Cardiac septum (tissue), 1 donor: ENCODE results near the gene CD200R1. TPM values are rescaled to one million over a fixed set of nuclear protein-coding genes. Genes with fewer than 3 reads are reported as not detected.

Source experiments
- DNase-seq: peaks from one replicate; pipeline ENCODE4 v3.0.0-alpha.2; 2020; ENCODE audit warnings: low spot score
- intact Hi-C: fragments of 100-400 bp; cut with DNase I; formaldehyde crosslinking; loops from one replicate; pipeline ENCODE4 v1.14.0; 2022
- total RNA-seq: library from RNA; stranded (reverse); fragmentation: NEBNext Ultra II Directional; extraction: Animal tissue kit (Norgen Biotek cat#: 25700); gene quantifications from one replicate; pipeline ENCODE4 v1.2.1, GENCODE V29; 2021
- donor health status: DM: no; HTN: no; CAD: no.

CD200R1 gene
- total RNA-seq, 1 donor from 2014 or later, result 0.51 TPM

GRCh38 chr3:112904786-112905185 lies 70.1 kb downstream of the CD200R1 start:
- no peak for DNase-seq
- intact Hi-C loops, result no loop called here

GRCh38 chr3:112900113-112900512 lies 74.8 kb downstream of the CD200R1 start:
- intact Hi-C loops, result no loop called here
- no peak for DNase-seq

- DNase-seq, result no peak
- intact Hi-C loops, result no loop called here
Measured at GRCh38 chr3:112897791-112898190, 77.1 kb downstream of the CD200R1 start.

DNA sequence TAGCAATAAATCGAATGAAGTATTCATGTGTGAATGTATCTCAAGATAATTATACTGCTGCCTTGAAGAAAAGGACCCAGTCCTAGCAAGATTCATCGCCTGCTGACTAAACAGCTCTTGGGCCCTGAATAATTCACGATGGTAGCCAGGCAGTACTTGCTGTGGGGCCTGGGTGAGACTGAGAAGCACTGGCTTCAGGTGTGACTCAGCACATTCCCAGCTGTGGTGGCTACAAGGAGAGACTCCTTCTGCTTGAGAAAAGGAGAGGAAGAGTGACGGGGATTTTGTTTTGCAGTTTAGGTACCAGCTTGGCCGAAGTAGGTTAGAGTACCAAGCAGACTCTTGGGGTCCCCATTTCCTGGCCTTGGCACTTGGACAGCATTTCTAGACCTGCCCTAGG lies 80.6 kb downstream of the CD200R1 start:
- no peak for DNase-seq
- intact Hi-C loops, result no loop called here

DNA sequence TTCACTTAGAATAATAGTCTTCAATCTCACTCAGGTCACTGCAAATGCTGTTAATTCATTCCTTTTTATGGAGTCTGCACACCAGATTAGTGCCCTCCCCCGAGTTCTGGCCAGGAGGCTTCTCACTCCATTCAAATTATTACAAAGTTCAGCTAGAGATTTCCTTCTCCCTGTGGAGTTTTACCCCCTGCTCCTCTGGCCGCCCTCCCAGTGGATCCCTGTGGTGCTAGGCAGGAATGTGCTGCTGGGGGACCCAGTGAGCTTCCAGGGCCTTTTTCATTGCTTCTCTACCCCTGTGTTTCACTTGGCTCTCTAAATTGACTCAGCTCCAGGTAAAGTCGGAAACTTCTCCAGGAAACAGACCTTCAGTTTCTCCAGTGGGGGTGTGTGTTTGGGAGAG lies 85.5 kb downstream of the CD200R1 start:
- DNase-seq, result no peak
- intact Hi-C loops, result no loop called here

DNA sequence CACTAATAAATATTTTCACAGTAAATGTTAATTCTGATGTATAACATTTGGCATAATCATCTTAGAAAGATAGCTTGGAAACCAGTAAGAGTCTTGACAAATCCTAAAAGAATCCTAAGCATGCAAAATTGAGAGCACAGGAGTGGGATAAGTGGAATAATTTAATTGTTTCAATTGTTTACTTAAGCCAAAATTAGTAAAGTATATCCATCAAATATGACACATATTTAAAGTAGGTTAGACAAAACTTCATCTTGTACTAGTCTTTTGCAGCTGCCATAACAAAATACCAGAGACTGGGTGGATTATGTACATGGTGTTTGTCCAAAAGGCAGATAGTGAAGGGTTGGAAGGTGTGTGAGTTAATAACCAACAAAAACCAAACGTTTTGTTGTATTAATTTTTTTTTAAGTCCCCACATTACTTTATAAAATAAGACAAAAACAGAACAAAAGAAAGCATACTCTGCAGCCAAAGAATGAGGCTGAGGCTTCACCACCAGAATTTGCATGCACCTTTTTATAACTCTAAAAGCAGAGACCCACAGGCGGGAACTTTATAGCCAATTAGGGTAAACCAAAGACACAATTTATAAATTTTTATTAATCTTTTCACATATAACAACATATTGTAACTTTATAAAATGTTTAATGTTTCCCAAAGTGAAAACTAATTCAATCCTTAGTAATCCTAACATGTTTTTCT lies 86.4 kb downstream of the CD200R1 start:
- DNase-seq, result no peak
- intact Hi-C loops, result no loop called here

- intact Hi-C loops, result no loop called here
Measured at GRCh38 chr3:112884678-112885290, 90.1 kb downstream of the CD200R1 start.

GRCh38 chr3:112881891-112882290 lies 93.0 kb downstream of the CD200R1 start:
- intact Hi-C loops, result no loop called here
- no peak for DNase-seq

More at GRCh38 chr3:112884678-112885290, 90.1 kb downstream of the CD200R1 start:
- DNase-seq, result no peak

- DNase-seq, result no peak
- intact Hi-C loops, result no loop called here
Measured at GRCh38 chr3:112875561-112875960, 99.3 kb downstream of the CD200R1 start.

GRCh38 chr3:112874725-112875124 lies 100.2 kb downstream of the CD200R1 start:
- DNase-seq, result no peak
- intact Hi-C loops, result no loop called here

DNA sequence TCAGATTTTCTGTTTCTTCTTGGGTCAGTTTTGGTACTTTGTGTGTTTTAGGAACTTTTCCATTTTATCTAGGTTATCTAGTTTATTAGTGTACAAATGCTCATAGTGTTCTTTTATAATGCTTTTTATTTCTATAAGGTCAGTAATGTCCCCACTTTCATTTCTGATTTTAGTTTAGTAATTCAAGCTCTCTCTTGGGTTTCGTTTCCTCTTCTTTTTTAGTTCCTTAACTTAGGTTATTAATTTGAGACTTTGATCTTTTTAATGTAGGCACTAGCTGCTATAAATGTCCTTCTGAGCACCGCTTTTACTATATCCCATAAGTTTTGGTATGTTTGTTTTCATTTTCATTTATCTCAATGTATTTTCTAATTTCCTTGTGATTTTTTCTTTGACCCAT lies 101.3 kb downstream of the CD200R1 start:
- DNase-seq, result no peak
- intact Hi-C loops, result no loop called here

DNA sequence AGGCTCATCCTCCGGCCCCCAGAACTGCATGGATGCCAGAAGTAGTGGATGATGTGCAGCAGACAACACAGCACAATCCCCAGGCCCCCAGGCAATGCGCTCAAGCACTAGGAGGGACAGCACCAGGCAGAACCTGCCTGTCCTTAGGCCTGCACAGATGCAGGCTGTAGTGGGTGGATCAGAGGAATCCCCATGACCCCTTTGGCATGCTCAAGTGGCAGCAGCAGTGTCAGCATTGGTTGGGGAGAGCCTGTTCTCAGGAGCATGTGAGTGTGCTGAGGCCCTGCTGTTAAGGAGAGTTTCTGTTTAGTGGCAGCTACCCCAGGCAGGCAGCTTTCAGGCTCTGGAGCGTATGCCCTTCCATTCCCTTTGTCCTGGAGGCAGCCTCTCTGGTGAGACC lies 103.2 kb downstream of the CD200R1 start:
- intact Hi-C loops, result no loop called here
- DNase-seq, result no peak

Other genes starting within 250 kb of the CD200R1 start
- not detected for gene CD200R1L, start 128.2 kb downstream of the CD200R1 start, total RNA-seq
- 18.3 TPM for gene GTPBP8, start 15.9 kb upstream of the CD200R1 start, total RNA-seq
- 12.8 TPM for gene BOC, start 236.5 kb upstream of the CD200R1 start, total RNA-seq